Ishikawa (cell line): ENCODE measurements around the gene TAAR6.

Experiments used
- CEBPB ChIP-seq: IDR thresholded peaks from 2 replicates; pipeline ENCODE4 v1.6.1; 2012
- CREB1 ChIP-seq: IDR thresholded peaks from 2 replicates; pipeline ENCODE4 v1.6.1; 2012; ENCODE audit warnings: low read depth
- EGR1 ChIP-seq: IDR thresholded peaks from 2 replicates; pipeline ENCODE4 v1.6.1; 2012
- EP300 ChIP-seq: IDR thresholded peaks from 2 replicates; pipeline ENCODE4 v1.6.1; 2012; ENCODE audit warnings: borderline replicate concordance
- FOXM1 ChIP-seq: IDR thresholded peaks from 2 replicates; pipeline ENCODE4 v1.6.1; 2012; ENCODE audit warnings: low read depth, borderline replicate concordance
- MAX ChIP-seq: IDR thresholded peaks from 2 replicates; pipeline ENCODE4 v1.6.1; 2012
- NFIC ChIP-seq: IDR thresholded peaks from 2 replicates; pipeline ENCODE4 v1.6.1; 2012
- RAD21 ChIP-seq: IDR thresholded peaks from 2 replicates; pipeline ENCODE4 v1.6.1; 2012; ENCODE audit warnings: low read depth
- REST ChIP-seq: IDR thresholded peaks from 2 replicates; pipeline ENCODE4 v1.6.1; 2012; ENCODE audit warnings: low read depth, mild to moderate bottlenecking
- TAF1 ChIP-seq: IDR thresholded peaks from 2 replicates; pipeline ENCODE4 v1.6.1; 2012; ENCODE audit warnings: low read depth, mild to moderate bottlenecking
- TCF12 ChIP-seq: IDR thresholded peaks from 2 replicates; pipeline ENCODE4 v1.6.1; 2012; ENCODE audit warnings: low read depth
- TEAD4 ChIP-seq: IDR thresholded peaks from 2 replicates; pipeline ENCODE4 v1.6.1; 2012
- USF1 ChIP-seq: IDR thresholded peaks from 2 replicates; pipeline ENCODE4 v1.6.1; 2012
- YY1 ChIP-seq: IDR thresholded peaks from 2 replicates; pipeline ENCODE4 v1.6.1; 2012; ENCODE audit warnings: low read depth
- ZBTB7A ChIP-seq: IDR thresholded peaks from 2 replicates; pipeline ENCODE4 v1.6.1; 2012; ENCODE audit warnings: low read depth

The TAAR6 gene

GRCh38 chr6:132527791-132528190, 42.3 kb upstream of the TAAR6 start:
- no peak for TF ChIP-seq NFIC
- TF ChIP-seq ZBTB7A = no peak
- no peak for TF ChIP-seq EP300
- TF ChIP-seq CEBPB = no peak
- no peak for TF ChIP-seq RAD21
- no peak for TF ChIP-seq TEAD4
- no peak for TF ChIP-seq USF1
- no peak for TF ChIP-seq CREB1
- TF ChIP-seq REST = no peak
- TF ChIP-seq MAX = no peak
- TF ChIP-seq TCF12 = no peak
- TF ChIP-seq TAF1 = no peak
- TF ChIP-seq FOXM1 = no peak
- no peak for TF ChIP-seq EGR1
- TF ChIP-seq YY1 = no peak

GRCh38 chr6:132530293-132530974, 39.7 kb upstream of the TAAR6 start:
- TF ChIP-seq TEAD4 (no peak), RAD21 (peak; percentile 79)

GRCh38 chr6:132537145-132537544, 33.0 kb upstream of the TAAR6 start:
- no peak for TF ChIP-seq TCF12

GRCh38 chr6:132537977-132538376, 32.1 kb upstream of the TAAR6 start, which contains the start of gene TAAR9:
TSS of gene TAAR9 (plus strand) at chr6:132538277. CDS start at chr6:132538290, 13 bp downstream.
- no peak for TF ChIP-seq MAX
- TF ChIP-seq CREB1 = no peak
- no peak for TF ChIP-seq NFIC

- no peak for TF ChIP-seq YY1
- no peak for TF ChIP-seq ZBTB7A
- TF ChIP-seq REST = no peak
- TF ChIP-seq RAD21 = no peak
- no peak for TF ChIP-seq MAX
- TF ChIP-seq USF1 = no peak
- TF ChIP-seq TAF1 = no peak
- TF ChIP-seq TCF12 = no peak
- no peak for TF ChIP-seq TEAD4
- TF ChIP-seq NFIC = no peak
- no peak for TF ChIP-seq CEBPB
- no peak for TF ChIP-seq EGR1
- TF ChIP-seq FOXM1 = no peak
- TF ChIP-seq EP300 = no peak
- no peak for TF ChIP-seq CREB1
These were observed 25.3 kb upstream of the TAAR6 start for GRCh38 chr6:132544826-132545225.

GRCh38 chr6:132548746-132549463, 21.2 kb upstream of the TAAR6 start:
- no peak for TF ChIP-seq CREB1
- TF ChIP-seq NFIC = no peak
- TF ChIP-seq RAD21 = no peak
- no peak for TF ChIP-seq YY1
- TF ChIP-seq EGR1 = no peak
- TF ChIP-seq EP300 = no peak
- no peak for TF ChIP-seq MAX
- TF ChIP-seq FOXM1 = no peak
